ENCODE data around the gene TWNK. TPM values are rescaled to one million over a fixed set of nuclear protein-coding genes. Genes with fewer than 3 reads are reported as not detected.

Gene TWNK
- total and polyA plus RNA-seq, 2 of the 4 experiments (the other 2 are of a cell fraction) = 7.7 to 8.8 TPM

DNA sequence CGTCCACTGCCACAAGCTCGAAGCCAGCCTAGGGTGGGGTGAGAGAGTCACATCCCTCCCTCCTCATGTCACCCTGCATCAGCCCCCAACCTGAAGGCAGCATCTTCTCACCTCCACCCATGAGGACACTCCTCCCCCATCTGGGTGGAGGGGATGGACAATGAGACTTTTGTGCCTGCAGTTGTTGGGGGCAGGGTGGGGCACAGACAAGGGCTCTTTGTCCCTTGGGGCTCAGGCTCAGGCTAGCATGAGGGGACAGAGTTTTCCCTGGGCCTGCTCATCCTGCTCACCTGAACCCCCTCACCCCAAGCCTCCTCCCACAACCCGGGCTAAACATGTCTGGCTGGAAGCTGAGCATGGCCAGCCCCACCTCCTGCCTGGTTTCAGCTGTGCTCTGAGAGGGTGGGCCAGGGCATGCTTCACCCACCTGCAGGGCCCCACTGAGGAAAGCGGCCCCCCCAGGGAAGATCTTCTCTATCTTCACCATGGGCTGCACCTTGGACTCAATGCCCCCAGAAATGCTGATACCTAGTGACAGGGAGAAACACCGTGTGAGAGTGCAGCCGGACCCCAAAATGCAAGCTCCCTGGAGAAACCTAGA, 21.6 kb downstream of the TWNK start:
- H3K14ac ChIP-seq (replicated peaks; ENCODE audit: low read depth, low read length) = no peak overlapping the region
- H4K91ac ChIP-seq (ENCODE audit: insufficient read depth, low read depth, low read length) = peak overlapping the region; percentile 22; the same call in 1 of the 2 replicates
- H3K9me1 ChIP-seq (ENCODE audit: insufficient read depth, low read length) = peaks cover 24% of the 10 kb centered on the region
- DNase-seq (no peak), ATAC-seq (ENCODE audit: low read depth) (no peak)
- H4K5ac ChIP-seq (ENCODE audit: low read depth, low read length) = no peak overlapping the region
- H3K27me3 ChIP-seq (ENCODE audit: control insufficient read depth, insufficient read depth, low read length) = no peaks in the 10 kb centered on the region
- peak overlapping the region in 1 of 2 experiments; percentile 71; a peak in 1 of 4 replicates for H4K8ac ChIP-seq (ENCODE audit: low read depth in 2 of 2, low read length in 2 of 2)
- intact Hi-C loops (cut with micrococcal nuclease) (no loop called here), in situ Hi-C loops (cut with MboI; ENCODE audit: low sequenced_read_pairs) (no loop called here), dilution Hi-C loops (cut with HindIII; ENCODE audit: low sequenced_read_pairs, unreplicated experiment) (no loop called here)
- POLR2A ChIA-PET (ENCODE audit: unreplicated experiment) = no interaction called here
- peak overlapping the region; percentile 73; the same call in 1 of the 2 replicates for H3K27ac ChIP-seq (ENCODE audit: insufficient read depth, low read length)
- peak overlapping the region; percentile 76 for H2AK9ac ChIP-seq (replicated peaks; ENCODE audit: low read depth, low read length, poor library complexity)
- H3K4me3 ChIP-seq (ENCODE audit: insufficient read depth, low read depth, low read length) = no peak overlapping the region
- 79% methylated on average over 2 of the region's 6 CpGs; no CpG with 5 or more reads in 1 of the 2 experiments for WGBS, 2 experiments (ENCODE audit: extremely low coverage in 2 of 2, insufficient read length in 1 of 2)
- peak overlapping the region; percentile 45; the same call in 1 of the 2 replicates for H3K4ac ChIP-seq (ENCODE audit: low read depth, low read length)
- H3K4me2 ChIP-seq (ENCODE audit: low read depth, low read length) = no peak overlapping the region
- H3K9ac ChIP-seq (ENCODE audit: low read depth, low read length) = no peak overlapping the region
- H2AFZ ChIP-seq (replicated peaks; ENCODE audit: low read length, poor library complexity) = no peak overlapping the region
- H2BK120ac ChIP-seq (ENCODE audit: low read depth, low read length) = peak overlapping the region; percentile 18; the same call in 1 of the 2 replicates
- CTCF ChIA-PET = no interaction called here
- H3K56ac ChIP-seq (ENCODE audit: extremely low read depth, insufficient read depth, low read length) = no peak overlapping the region
- peaks cover 40% of the 10 kb centered on the region for H4K20me1 ChIP-seq (ENCODE audit: insufficient read depth, low read length)
- TF ChIP-seq MAFK (IDR thresholded peaks at IDR 0.05; ENCODE audit: low read depth, low read length) = no peak
- no peak for TF ChIP-seq FOS (IDR thresholded peaks at IDR 0.05; ENCODE audit: low read depth, low read length)
- TF ChIP-seq, protein P1, sequence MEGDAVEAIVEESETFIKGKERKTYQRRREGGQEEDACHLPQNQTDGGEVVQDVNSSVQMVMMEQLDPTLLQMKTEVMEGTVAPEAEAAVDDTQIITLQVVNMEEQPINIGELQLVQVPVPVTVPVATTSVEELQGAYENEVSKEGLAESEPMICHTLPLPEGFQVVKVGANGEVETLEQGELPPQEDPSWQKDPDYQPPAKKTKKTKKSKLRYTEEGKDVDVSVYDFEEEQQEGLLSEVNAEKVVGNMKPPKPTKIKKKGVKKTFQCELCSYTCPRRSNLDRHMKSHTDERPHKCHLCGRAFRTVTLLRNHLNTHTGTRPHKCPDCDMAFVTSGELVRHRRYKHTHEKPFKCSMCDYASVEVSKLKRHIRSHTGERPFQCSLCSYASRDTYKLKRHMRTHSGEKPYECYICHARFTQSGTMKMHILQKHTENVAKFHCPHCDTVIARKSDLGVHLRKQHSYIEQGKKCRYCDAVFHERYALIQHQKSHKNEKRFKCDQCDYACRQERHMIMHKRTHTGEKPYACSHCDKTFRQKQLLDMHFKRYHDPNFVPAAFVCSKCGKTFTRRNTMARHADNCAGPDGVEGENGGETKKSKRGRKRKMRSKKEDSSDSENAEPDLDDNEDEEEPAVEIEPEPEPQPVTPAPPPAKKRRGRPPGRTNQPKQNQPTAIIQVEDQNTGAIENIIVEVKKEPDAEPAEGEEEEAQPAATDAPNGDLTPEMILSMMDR (conservative IDR thresholded peaks at IDR 0.05; ENCODE audit: low read depth, low read length) = no peak
- TF ChIP-seq RAD21 (IDR thresholded peaks at IDR 0.05; ENCODE audit: low read length) = no peak
- TF ChIP-seq BHLHE40 (IDR thresholded peaks at IDR 0.05; ENCODE audit: low read depth, low read length) = no peak
- TF ChIP-seq RCOR1 (IDR thresholded peaks at IDR 0.05; ENCODE audit: insufficient replicate concordance, low read length) = no peak
- H2BK5ac ChIP-seq (ENCODE audit: low read depth, low read length, poor library complexity, severe bottlenecking) = no peak overlapping the region
- no peaks in the 10 kb centered on the region for H3K9me3 ChIP-seq (ENCODE audit: control insufficient read depth, insufficient read depth, low read length)
- H3K79me1 ChIP-seq (ENCODE audit: low read depth in 1 of 2, low read length in 2 of 2) = peaks cover 15 to 48% of the 10 kb centered on the region in 2 experiments; a peak in 3 of 4 replicates
- H2AK5ac ChIP-seq (ENCODE audit: low read depth, low read length) = peak overlapping the region; percentile 98
- no peak overlapping the region for H2BK15ac ChIP-seq (ENCODE audit: low read depth, low read length)
- no TSS peak for BruUV-seq (replicated peaks)
- H3K4me1 ChIP-seq (ENCODE audit: control insufficient read depth, insufficient read depth, low read length) = peaks cover 34% of the 10 kb centered on the region
- H2BK20ac ChIP-seq (ENCODE audit: low read depth, low read length) = 0 out of 2 replicates have a peak overlapping the region, but pooled peaks have one; percentile 20
- no peak overlapping the region for H3K23ac ChIP-seq (ENCODE audit: low read depth, low read length)
- no peak overlapping the region for H3K18ac ChIP-seq (ENCODE audit: low read depth, low read length)
- peaks cover 30% of the 10 kb centered on the region for H3K36me3 ChIP-seq (ENCODE audit: control insufficient read depth, insufficient read depth, low read length)
